ENCODE data around the gene STKLD1.
"Not testable (repeated sequence)": the region's sequence is repeated elsewhere in the genome, so short reads cannot be mapped to it uniquely, and the experiment has no call there.

The STKLD1 gene

GRCh38 chr9:133331641-133332380 is 44.4 kb upstream of the STKLD1 start:
- no peak overlapping the region for H3K4me3 ChIP-seq (ENCODE audit: severe bottlenecking)

GRCh38 chr9:133332381-133332730 is 43.8 kb upstream of the STKLD1 start:
- H3K27ac ChIP-seq (ENCODE audit: poor library complexity, severe bottlenecking): no peak overlapping the region
- TF ChIP-seq, protein P1, sequence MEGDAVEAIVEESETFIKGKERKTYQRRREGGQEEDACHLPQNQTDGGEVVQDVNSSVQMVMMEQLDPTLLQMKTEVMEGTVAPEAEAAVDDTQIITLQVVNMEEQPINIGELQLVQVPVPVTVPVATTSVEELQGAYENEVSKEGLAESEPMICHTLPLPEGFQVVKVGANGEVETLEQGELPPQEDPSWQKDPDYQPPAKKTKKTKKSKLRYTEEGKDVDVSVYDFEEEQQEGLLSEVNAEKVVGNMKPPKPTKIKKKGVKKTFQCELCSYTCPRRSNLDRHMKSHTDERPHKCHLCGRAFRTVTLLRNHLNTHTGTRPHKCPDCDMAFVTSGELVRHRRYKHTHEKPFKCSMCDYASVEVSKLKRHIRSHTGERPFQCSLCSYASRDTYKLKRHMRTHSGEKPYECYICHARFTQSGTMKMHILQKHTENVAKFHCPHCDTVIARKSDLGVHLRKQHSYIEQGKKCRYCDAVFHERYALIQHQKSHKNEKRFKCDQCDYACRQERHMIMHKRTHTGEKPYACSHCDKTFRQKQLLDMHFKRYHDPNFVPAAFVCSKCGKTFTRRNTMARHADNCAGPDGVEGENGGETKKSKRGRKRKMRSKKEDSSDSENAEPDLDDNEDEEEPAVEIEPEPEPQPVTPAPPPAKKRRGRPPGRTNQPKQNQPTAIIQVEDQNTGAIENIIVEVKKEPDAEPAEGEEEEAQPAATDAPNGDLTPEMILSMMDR (IDR thresholded peaks at IDR 0.05; ENCODE audit: poor library complexity, severe bottlenecking): no peak
- peaks cover 44% of the 10 kb centered on the region for H3K36me3 ChIP-seq (ENCODE audit: low read depth)

More at GRCh38 chr9:133331641-133332380, 44.4 kb upstream of the STKLD1 start:
- TF ChIP-seq, protein P1 (IDR thresholded peaks at IDR 0.05; ENCODE audit: poor library complexity, severe bottlenecking): no peak
- no peak for DNase-seq (ENCODE audit: low spot score)
- Histone ChIP-seq H3K9me3 (ENCODE audit: severe bottlenecking) (no peaks in the 10 kb centered on the region), H3K27ac (ENCODE audit: poor library complexity, severe bottlenecking) (no peak overlapping the region), H3K4me1 (ENCODE audit: insufficient read depth, poor library complexity, severe bottlenecking) (no peaks in the 10 kb centered on the region), H3K36me3 (ENCODE audit: low read depth) (peaks cover 44% of the 10 kb centered on the region), H3K27me3 (ENCODE audit: insufficient read depth, poor library complexity, severe bottlenecking) (no peaks in the 10 kb centered on the region)
- no peak for ATAC-seq (ENCODE audit: low read depth)

GRCh38 chr9:133333011-133333410 is 43.2 kb upstream of the STKLD1 start:
- TF ChIP-seq, protein P1 (IDR thresholded peaks at IDR 0.05; ENCODE audit: poor library complexity, severe bottlenecking): no peak
- H3K36me3 ChIP-seq (ENCODE audit: low read depth): peaks cover 44% of the 10 kb centered on the region
- no peak overlapping the region for H3K4me3 ChIP-seq (ENCODE audit: severe bottlenecking)
- no peak overlapping the region for H3K27ac ChIP-seq (ENCODE audit: poor library complexity, severe bottlenecking)
- ATAC-seq (ENCODE audit: low read depth): no peak
- H3K27me3 ChIP-seq (ENCODE audit: insufficient read depth, poor library complexity, severe bottlenecking): no peaks in the 10 kb centered on the region
- no peaks in the 10 kb centered on the region for H3K4me1 ChIP-seq (ENCODE audit: insufficient read depth, poor library complexity, severe bottlenecking)
- H3K9me3 ChIP-seq (ENCODE audit: severe bottlenecking): no peaks in the 10 kb centered on the region
- DNase-seq (ENCODE audit: low spot score): no peak

More at GRCh38 chr9:133332381-133332730, 43.8 kb upstream of the STKLD1 start:
- no peak for ATAC-seq (ENCODE audit: low read depth)
- DNase-seq (ENCODE audit: low spot score): no peak
- Histone ChIP-seq H3K9me3 (ENCODE audit: severe bottlenecking) (no peaks in the 10 kb centered on the region), H3K4me3 (ENCODE audit: severe bottlenecking) (no peak overlapping the region), H3K4me1 (ENCODE audit: insufficient read depth, poor library complexity, severe bottlenecking) (no peaks in the 10 kb centered on the region), H3K27me3 (ENCODE audit: insufficient read depth, poor library complexity, severe bottlenecking) (no peaks in the 10 kb centered on the region)

DNA sequence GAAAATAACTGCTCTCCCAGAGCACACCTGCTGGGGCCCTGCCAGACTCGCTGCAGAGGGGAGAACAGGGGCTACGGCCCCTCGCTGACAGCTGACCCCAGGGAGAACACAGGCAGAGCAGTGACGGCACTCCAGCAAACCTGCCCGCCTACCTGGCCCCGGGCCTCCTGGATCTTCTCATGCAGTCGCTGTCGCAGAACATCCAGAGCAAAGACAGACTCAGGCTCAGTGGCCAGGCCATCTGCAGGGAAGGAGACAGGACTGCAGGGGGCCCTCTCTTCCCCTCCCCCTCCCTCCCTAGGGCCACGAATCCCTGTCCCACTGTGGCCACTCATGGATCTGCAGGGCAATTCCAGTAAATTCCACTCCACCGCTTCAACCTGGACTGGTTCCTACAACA is 42.6 kb upstream of the STKLD1 start:
- ATAC-seq (ENCODE audit: low read depth) (no peak), DNase-seq (ENCODE audit: low spot score) (peak; percentile 37)
- H3K4me3 ChIP-seq (ENCODE audit: severe bottlenecking): no peak overlapping the region
- H3K4me1 ChIP-seq (ENCODE audit: insufficient read depth, poor library complexity, severe bottlenecking): no peaks in the 10 kb centered on the region
- H3K36me3 ChIP-seq (ENCODE audit: low read depth): peaks cover 44% of the 10 kb centered on the region
- H3K9me3 ChIP-seq (ENCODE audit: severe bottlenecking): no peaks in the 10 kb centered on the region
- TF ChIP-seq, protein P1 (IDR thresholded peaks at IDR 0.05; ENCODE audit: poor library complexity, severe bottlenecking): no peak
- H3K27ac ChIP-seq (ENCODE audit: poor library complexity, severe bottlenecking): no peak overlapping the region
- H3K27me3 ChIP-seq (ENCODE audit: insufficient read depth, poor library complexity, severe bottlenecking): no peaks in the 10 kb centered on the region

- Histone ChIP-seq H3K27me3 (ENCODE audit: insufficient read depth, poor library complexity, severe bottlenecking) (no peaks in the 10 kb centered on the region), H3K4me1 (ENCODE audit: insufficient read depth, poor library complexity, severe bottlenecking) (no peaks in the 10 kb centered on the region), H3K36me3 (ENCODE audit: low read depth) (peaks cover 48% of the 10 kb centered on the region), H3K4me3 (ENCODE audit: severe bottlenecking) (no peak overlapping the region), H3K27ac (ENCODE audit: poor library complexity, severe bottlenecking) (no peak overlapping the region), H3K9me3 (ENCODE audit: severe bottlenecking) (no peaks in the 10 kb centered on the region)
- DNase-seq (ENCODE audit: low spot score) (peak; percentile 23), ATAC-seq (ENCODE audit: low read depth) (no peak)
- TF ChIP-seq, protein P1 (IDR thresholded peaks at IDR 0.05; ENCODE audit: poor library complexity, severe bottlenecking): no peak
Observed at GRCh38 chr9:133334161-133334560, 42.0 kb upstream of the STKLD1 start.

DNA sequence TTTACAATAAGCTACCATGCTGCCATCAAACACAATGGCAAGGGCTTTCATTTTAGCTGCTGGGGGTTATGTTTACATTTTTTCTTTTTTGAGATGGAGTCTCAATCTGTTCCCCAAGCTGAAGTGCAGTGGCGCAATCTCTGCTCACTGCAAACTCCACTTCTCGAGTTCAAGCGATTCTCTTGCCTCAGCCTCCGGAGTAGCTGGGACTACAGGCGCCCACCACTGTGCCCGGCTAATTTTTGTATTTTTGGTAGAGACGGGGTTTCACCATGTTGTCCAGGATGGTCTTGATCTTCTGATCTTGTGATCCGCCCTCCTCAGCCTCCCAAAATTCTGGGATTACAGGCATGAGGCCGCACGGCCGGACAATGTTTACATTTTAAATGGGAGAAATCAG is 41.3 kb upstream of the STKLD1 start:
- Histone ChIP-seq H3K4me3 (ENCODE audit: severe bottlenecking) (peak overlapping the region; percentile 73), H3K36me3 (ENCODE audit: low read depth) (peaks cover 55% of the 10 kb centered on the region), H3K27ac (ENCODE audit: poor library complexity, severe bottlenecking) (peak overlapping the region; percentile 38)
- DNase-seq (ENCODE audit: low spot score): peak; percentile 7
- H3K9me3 ChIP-seq (ENCODE audit: severe bottlenecking); H3K4me1 ChIP-seq (ENCODE audit: insufficient read depth, poor library complexity, severe bottlenecking); ATAC-seq (ENCODE audit: low read depth); H3K27me3 ChIP-seq (ENCODE audit: insufficient read depth, poor library complexity, severe bottlenecking): not testable (repeated sequence)

All from RWPE2 (cell line).